ENCODE measurements around the gene PPP3CB.

GRCh38 chr10:73480158-73480557, 15.7 kb downstream of the PPP3CB start:
- no peak for TF ChIP-seq POLR2A (IDR thresholded peaks at IDR 0.05; ENCODE audit: extremely low read depth, insufficient read length)
- TF ChIP-seq CTCF (IDR thresholded peaks at IDR 0.05; ENCODE audit: low read depth, low read length): no peak
- no peak for TF ChIP-seq MAX (IDR thresholded peaks at IDR 0.05; ENCODE audit: low read depth, low read length)
- no peak for TF ChIP-seq MYC (IDR thresholded peaks at IDR 0.05; ENCODE audit: low read depth, low read length)
